Measurements from ENCODE around the gene PLB1. TPM values are rescaled to one million over a fixed set of nuclear protein-coding genes. Genes with fewer than 3 reads are reported as not detected.

The PLB1 gene
- total and polyA plus RNA-seq, 9 of the 15 experiments (the other 6 are each of a cell fraction or from before 2014, with no cell fraction given) = 0.01 to 0.09 (median 0.07) TPM; not detected in 2

- TF ChIP-seq MAZ (CRISPR knock-in tag; conservative IDR thresholded peaks at IDR 0.05 in 1 of 2, IDR thresholded peaks at IDR 0.05 in 1 of 2) (0 out of 4 replicates have a peak, but pooled peaks of 1 of the 2 experiments have one; percentile 30), ZFX (CRISPR knock-in tag; IDR thresholded peaks at IDR 0.05) (peak; percentile 36), NR4A1 (CRISPR knock-in tag; IDR thresholded peaks at IDR 0.05) (no peak), NR4A1 (tag; IDR thresholded peaks at IDR 0.05) (0 out of 2 replicates have a peak, but pooled peaks have one; percentile 39), BHLHE40 (IDR thresholded peaks at IDR 0.05; ENCODE audit: low read length) (peak; percentile 85), ZNF175 (CRISPR knock-in tag; IDR thresholded peaks at IDR 0.05; ENCODE audit: low read depth) (0 out of 2 replicates have a peak, but pooled peaks have one; percentile 50), GMEB1 (CRISPR knock-in tag; IDR thresholded peaks at IDR 0.05) (no peak)
Measured at GRCh38 chr2:28539118-28539541, 43.3 kb downstream of the PLB1 start (continued).

GRCh38 chr2:28543316-28544035 is 47.6 kb downstream of the PLB1 start:
- ChIA-PET POLR2A (interaction anchor here (0.6 to 1.6 kb wide), 2 partner anchors 15 to 52 kb away, joined by 3 to 4 read pairs; no protein-coding TSS in a partner anchor), CTCF (ENCODE audit: low intra/inter-chr PET ratio) (no interaction called here)
- intact Hi-C loops (cut with micrococcal nuclease) = no loop called here
- no peaks in the 10 kb centered on the region for H3K9me1 ChIP-seq (ENCODE audit: control insufficient read depth, insufficient read depth, low read length)
- H3K4me2 ChIP-seq (ENCODE audit: insufficient read depth, low read length) = no peak overlapping the region
- DNase-seq (ENCODE audit: extremely low read depth in 1 of 4, low spot score in 3 of 4) (no peak), FAIRE-seq (no peak), ATAC-seq (no peak)
- H3K79me2 ChIP-seq (ENCODE audit: control insufficient read depth, insufficient read depth, low read length) = no peaks in the 10 kb centered on the region
- H3K4me3 ChIP-seq = no peak overlapping the region
- no peaks in the 10 kb centered on the region for H3K36me3 ChIP-seq (ENCODE audit: control insufficient read depth, insufficient read depth, low read length)
- peaks cover 12% of the 10 kb centered on the region; the same call in 1 of the 2 replicates for H4K20me1 ChIP-seq (replicated peaks; ENCODE audit: control insufficient read depth, insufficient read depth, low read length)
- H2AFZ ChIP-seq (ENCODE audit: low read depth, low read length) = no peak overlapping the region
- peaks cover 36 to 68% of the 10 kb centered on the region in 2 experiments; a peak in 4 of 5 replicates for H3K27me3 ChIP-seq (ENCODE audit: control insufficient read depth in 2 of 2, insufficient read depth in 2 of 2, low read length in 2 of 2)
- peaks cover 9 to 10% of the 10 kb centered on the region in 2 experiments for H3K4me1 ChIP-seq (replicated peaks in 1 of 2; ENCODE audit: control insufficient read depth in 2 of 2, insufficient read depth in 2 of 2, low read length in 2 of 2)
- in situ Hi-C loops (cut with MboI) = no loop called here
- no peak overlapping the region for H3K9ac ChIP-seq (ENCODE audit: insufficient read depth in 1 of 2, low read depth in 2 of 2, low read length in 2 of 2)
- WGBS (ENCODE audit: insufficient coverage, low coverage, missing lambda C conversion rate) = 14% methylated on average over 20 of the region's 20 CpGs
- no peaks in the 10 kb centered on the region for H3K9me3 ChIP-seq (replicated peaks; ENCODE audit: control insufficient read depth, insufficient read depth, low read depth, low read length)
- no peak overlapping the region for H3K27ac ChIP-seq (ENCODE audit: extremely low read depth, low read depth, low read length)
- no TSS peak for BruUV-seq (replicated peaks)
- TF ChIP-seq RUNX1 (IDR thresholded peaks at IDR 0.05; ENCODE audit: low read depth) (no peak), ZNF561 (CRISPR knock-in tag; conservative IDR thresholded peaks at IDR 0.05) (no peak), ZNF263 (CRISPR knock-in tag; IDR thresholded peaks at IDR 0.05; ENCODE audit: borderline replicate concordance) (no peak), ZNF277 (CRISPR knock-in tag; IDR thresholded peaks at IDR 0.05; ENCODE audit: borderline replicate concordance) (no peak)

All from K562 (cell line).